WI38 (cell line): ENCODE results near the gene FKBP9.
A peak's percentile ranks its signal among the peaks of the same experiment; 100 is the strongest.

Experiments used
- H3K4me3 ChIP-seq: 2 replicates; pipeline ENCODE4 v1.5.1; 2011; ENCODE audit warnings: low read depth, mild to moderate bottlenecking, control low read depth, low read length
- CTCF ChIP-seq: IDR thresholded peaks from 2 replicates; pipeline ENCODE4 v1.5.1; 2012; ENCODE audit warnings: low read depth, mild to moderate bottlenecking, control low read depth, low read length

FKBP9 gene

GRCh38 chr7:32941681-32942414, 15.4 kb upstream of the FKBP9 start:
- H3K4me3 ChIP-seq, result peak overlapping the region; percentile 82
- no peak for TF ChIP-seq CTCF

GRCh38 chr7:32942415-32943251, 14.6 kb upstream of the FKBP9 start:
- TF ChIP-seq CTCF, result peak; percentile 41; the same call in 1 of the 2 replicates
- H3K4me3 ChIP-seq, result peak overlapping the region; percentile 82

- no peak for TF ChIP-seq CTCF
- H3K4me3 ChIP-seq, result peak overlapping the region; percentile 82
Observed at GRCh38 chr7:32943252-32944030, 13.8 kb upstream of the FKBP9 start.

GRCh38 chr7:32947420-32947983, 9.7 kb upstream of the FKBP9 start:
- no peak for TF ChIP-seq CTCF
- no peak overlapping the region for H3K4me3 ChIP-seq

GRCh38 chr7:32948202-32948601, 9.0 kb upstream of the FKBP9 start:
- no peak overlapping the region for H3K4me3 ChIP-seq
- no peak for TF ChIP-seq CTCF

- no peak for TF ChIP-seq CTCF
- no peak overlapping the region for H3K4me3 ChIP-seq
Observed at GRCh38 chr7:32952876-32953275, 4.4 kb upstream of the FKBP9 start.
